Upper lobe of left lung (tissue), 6 donors: ENCODE measurements around the gene SPOCD1. TPM values are rescaled to one million over a fixed set of nuclear protein-coding genes. Genes with fewer than 3 reads are reported as not detected.

Source experiments
- ATAC-seq, 2 donors: fragments of 200-7000 bp; cut with Tn5 transposase; one replicate each; pipeline ENCODE4 v1.9.1; 2022; ENCODE audit warnings: mild to moderate bottlenecking in 2 of 2, moderate library complexity in 2 of 2; ENCODE audit not compliant: low FRiP score in 2 of 2
- DNase-seq, 2 donors: peaks; one replicate each; pipeline ENCODE4 v3.0.0-alpha.2; 2019 to 2020
- H3K27ac ChIP-seq, 4 donors: fragments of 200-600 bp; sonication (generic); one replicate each; pipeline ENCODE4 v1.5.1; 2016 to 2019
- H3K27me3 ChIP-seq, 4 donors: fragments of 200-600 bp; sonication (generic); one replicate each; pipeline ENCODE4 v1.5.1; 2017 to 2019
- H3K36me3 ChIP-seq, 4 donors: fragments of 200-600 bp; sonication (generic); one replicate each; pipeline ENCODE4 v1.5.1; 2016 to 2019
- H3K4me1 ChIP-seq, 4 donors: fragments of 200-600 bp; sonication (generic); one replicate each; pipeline ENCODE4 v1.5.1; 2018 to 2019
- H3K4me3 ChIP-seq, 4 donors: fragments of 200-600 bp; sonication (generic); one replicate each; pipeline ENCODE4 v1.5.1; 2017 to 2019; ENCODE audit warnings: mild to moderate bottlenecking in 2 of 4, moderate library complexity in 1 of 4
- H3K9me3 ChIP-seq, 4 donors: fragments of 200-600 bp; sonication (generic); one replicate each; pipeline ENCODE4 v1.5.1; 2018 to 2019
- EP300 ChIP-seq, 4 donors: sonication (generic); formaldehyde crosslinking; IDR thresholded peaks; one replicate each; pipeline ENCODE4 v1.5.1; 2017; ENCODE audit warnings: antibody characterized with exemption in 4 of 4, control low read depth in 2 of 4
- POLR2A ChIP-seq, 4 donors: fragments of 450-650 bp; IDR thresholded peaks; one replicate each; pipeline ENCODE4 v1.5.1; 2016 to 2017; ENCODE audit warnings: antibody characterized with exemption in 4 of 4, mild to moderate bottlenecking in 2 of 4
- POLR2AphosphoS5 ChIP-seq, 2 donors: sonication (generic); formaldehyde crosslinking; IDR thresholded peaks; one replicate each; pipeline ENCODE4 v1.5.1; 2017; ENCODE audit warnings: antibody characterized with exemption in 2 of 2
- WGBS, 2 donors: methylation state at CpG; one replicate each; pipeline ENCODE4 v1.1.5; 2017 to 2018; 5-methylcytosine and 5-hydroxymethylcytosine counted together
- total RNA-seq, 6 donors: library from RNA; depleted of rRNA in 4 of 6; stranded (reverse); fragments of >200 nt in 4 of 6; gene quantifications; one replicate each; pipeline versions ENCODE4 v1.1.0 to v1.2.1, GENCODE V29; 2016 to 2021
- TF ChIP-seq, protein P1 (sequence below), 6 experiments: fragments of 450-650 bp in 4 of 6; fragments of 200-600 bp in 2 of 6; sonication (generic) in 2 of 6; IDR thresholded peaks; one replicate each; pipeline ENCODE4 v1.5.1; 2016 to 2019; ENCODE audit warnings: antibody characterized with exemption in 6 of 6
- donor health status: DM: no; HTN: no; CAD: no; lungs with moderate emphysema.
- donor health status: DM: no; HTN: yes; CAD: no; lungs with severe emphysema.

SPOCD1 gene
- total RNA-seq, 6 donors from 2014 or later, result 7.3 to 63.3 (median 10.4) TPM

DNA sequence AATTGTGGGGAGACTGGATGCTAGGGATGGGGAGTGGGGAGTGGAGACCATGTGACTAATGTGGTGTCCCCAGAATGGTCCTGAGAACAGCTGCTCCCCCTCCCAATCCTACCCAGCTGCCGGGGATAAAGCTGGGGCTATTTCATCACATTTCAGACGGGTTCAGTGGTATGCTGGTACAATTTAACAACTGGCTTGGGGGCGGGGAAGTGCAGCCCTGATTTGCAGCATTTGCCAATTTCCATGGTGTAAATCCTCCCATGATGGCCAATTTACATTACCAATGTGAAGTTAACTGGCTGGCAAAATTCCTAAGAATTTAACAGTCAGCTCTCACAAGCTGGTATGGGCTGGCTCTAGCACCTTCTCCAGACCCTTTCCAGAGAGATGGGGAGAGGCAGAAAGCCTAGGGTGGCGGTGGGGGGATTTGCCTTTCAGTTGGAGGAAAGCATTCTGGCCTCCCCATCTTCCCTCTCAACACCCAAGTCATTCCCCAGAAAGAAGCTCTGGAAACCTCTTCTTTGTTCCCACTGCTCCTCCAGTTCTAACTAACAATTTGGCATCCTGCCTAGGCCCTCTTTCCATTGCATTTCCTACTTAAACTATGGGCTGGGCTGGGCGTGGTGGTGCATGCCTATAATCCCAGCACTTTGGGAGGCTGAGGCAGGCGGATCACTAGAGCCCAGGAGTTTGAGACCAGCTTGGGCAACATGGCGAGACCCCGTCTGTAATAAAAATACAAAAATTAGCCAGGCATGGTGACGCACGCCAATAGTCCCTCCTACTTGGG, 40.4 kb downstream of the SPOCD1 start:
- ATAC-seq, result no peak
- Histone ChIP-seq H3K27me3 (peaks cover 0 to 36% (median 19%) of the 10 kb centered on the region in 4 donors), H3K36me3 (no peaks in the 10 kb centered on the region), H3K9me3 (no peaks in the 10 kb centered on the region), H3K4me1 (peaks cover 13 to 16% (median 14%) of the 10 kb centered on the region in 4 donors), H3K27ac (no peak overlapping the region), H3K4me3 (no peak overlapping the region)
- 76 to 81% methylated on average over 10 of the region's 10 CpGs for WGBS, 2 donors
- no peak for DNase-seq
- no peak for TF ChIP-seq EP300 (IDR thresholded peaks at IDR 0.05)
- TF ChIP-seq, protein P1, sequence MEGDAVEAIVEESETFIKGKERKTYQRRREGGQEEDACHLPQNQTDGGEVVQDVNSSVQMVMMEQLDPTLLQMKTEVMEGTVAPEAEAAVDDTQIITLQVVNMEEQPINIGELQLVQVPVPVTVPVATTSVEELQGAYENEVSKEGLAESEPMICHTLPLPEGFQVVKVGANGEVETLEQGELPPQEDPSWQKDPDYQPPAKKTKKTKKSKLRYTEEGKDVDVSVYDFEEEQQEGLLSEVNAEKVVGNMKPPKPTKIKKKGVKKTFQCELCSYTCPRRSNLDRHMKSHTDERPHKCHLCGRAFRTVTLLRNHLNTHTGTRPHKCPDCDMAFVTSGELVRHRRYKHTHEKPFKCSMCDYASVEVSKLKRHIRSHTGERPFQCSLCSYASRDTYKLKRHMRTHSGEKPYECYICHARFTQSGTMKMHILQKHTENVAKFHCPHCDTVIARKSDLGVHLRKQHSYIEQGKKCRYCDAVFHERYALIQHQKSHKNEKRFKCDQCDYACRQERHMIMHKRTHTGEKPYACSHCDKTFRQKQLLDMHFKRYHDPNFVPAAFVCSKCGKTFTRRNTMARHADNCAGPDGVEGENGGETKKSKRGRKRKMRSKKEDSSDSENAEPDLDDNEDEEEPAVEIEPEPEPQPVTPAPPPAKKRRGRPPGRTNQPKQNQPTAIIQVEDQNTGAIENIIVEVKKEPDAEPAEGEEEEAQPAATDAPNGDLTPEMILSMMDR (IDR thresholded peaks at IDR 0.05), result no peak
- no peak for TF ChIP-seq POLR2A (IDR thresholded peaks at IDR 0.05)
- no peak for TF ChIP-seq POLR2AphosphoS5 (IDR thresholded peaks at IDR 0.05)

GRCh38 chr1:31774495-31774894, 41.3 kb downstream of the SPOCD1 start:
- H3K27ac ChIP-seq, result no peak overlapping the region
- DNase-seq (no peak), ATAC-seq (no peak)
- H3K4me1 ChIP-seq, result peaks cover 13 to 16% (median 14%) of the 10 kb centered on the region in 4 donors
- no peak for TF ChIP-seq EP300 (IDR thresholded peaks at IDR 0.05)
- TF ChIP-seq, protein P1 (IDR thresholded peaks at IDR 0.05), result no peak
- no peak for TF ChIP-seq POLR2A (IDR thresholded peaks at IDR 0.05)
- 68 to 76% methylated on average over 3 of the region's 3 CpGs for WGBS, 2 donors
- H3K4me3 ChIP-seq, result no peak overlapping the region
- H3K9me3 ChIP-seq, result no peaks in the 10 kb centered on the region
- peaks cover 0 to 36% (median 19%) of the 10 kb centered on the region in 4 donors for H3K27me3 ChIP-seq
- H3K36me3 ChIP-seq, result no peaks in the 10 kb centered on the region

- Histone ChIP-seq H3K9me3 (no peaks in the 10 kb centered on the region), H3K27me3 (peaks cover 0 to 36% (median 19%) of the 10 kb centered on the region in 4 donors), H3K27ac (no peak overlapping the region), H3K4me3 (no peak overlapping the region), H3K36me3 (no peaks in the 10 kb centered on the region), H3K4me1 (peaks cover 13 to 16% (median 14%) of the 10 kb centered on the region in 4 donors)
- TF ChIP-seq POLR2A (IDR thresholded peaks at IDR 0.05) (no peak), POLR2AphosphoS5 (IDR thresholded peaks at IDR 0.05) (no peak), EP300 (IDR thresholded peaks at IDR 0.05) (no peak)
- TF ChIP-seq, protein P1 (IDR thresholded peaks at IDR 0.05), result no peak
- DNase-seq (no peak), ATAC-seq (no peak)
- 87 to 91% methylated on average over 5 of the region's 5 CpGs for WGBS, 2 donors
These were observed 42.0 kb downstream of the SPOCD1 start for GRCh38 chr1:31773861-31774260.

GRCh38 chr1:31772669-31773248, 43.1 kb downstream of the SPOCD1 start:
- DNase-seq (peak in 1 of 2 donors; percentile 83), ATAC-seq (no peak)
- TF ChIP-seq POLR2A (IDR thresholded peaks at IDR 0.05) (no peak), EP300 (IDR thresholded peaks at IDR 0.05) (no peak), POLR2AphosphoS5 (IDR thresholded peaks at IDR 0.05) (no peak)
- TF ChIP-seq, protein P1 (IDR thresholded peaks at IDR 0.05), result no peak
- WGBS, 2 donors, result 14 to 45% methylated on average over 6 to 46 of the region's 49 CpGs
- Histone ChIP-seq H3K36me3 (no peaks in the 10 kb centered on the region), H3K4me1 (peaks cover 13 to 16% (median 14%) of the 10 kb centered on the region in 4 donors), H3K27me3 (peaks cover 0 to 36% (median 19%) of the 10 kb centered on the region in 4 donors), H3K4me3 (peak overlapping the region in 2 of 4 donors; percentile 1 to 20), H3K9me3 (no peaks in the 10 kb centered on the region), H3K27ac (no peak overlapping the region)
